ENCODE results near the gene TCF3. TPM values are rescaled to one million over a fixed set of nuclear protein-coding genes. Genes with fewer than 3 reads are reported as not detected.
"Not testable (repeated sequence)": the region's sequence is repeated elsewhere in the genome, so short reads cannot be mapped to it uniquely, and the experiment has no call there.

TCF3 gene
- total RNA-seq, 6 experiments from 2014 or later = 11.0 to 30.1 (median 15.9) TPM

DNA sequence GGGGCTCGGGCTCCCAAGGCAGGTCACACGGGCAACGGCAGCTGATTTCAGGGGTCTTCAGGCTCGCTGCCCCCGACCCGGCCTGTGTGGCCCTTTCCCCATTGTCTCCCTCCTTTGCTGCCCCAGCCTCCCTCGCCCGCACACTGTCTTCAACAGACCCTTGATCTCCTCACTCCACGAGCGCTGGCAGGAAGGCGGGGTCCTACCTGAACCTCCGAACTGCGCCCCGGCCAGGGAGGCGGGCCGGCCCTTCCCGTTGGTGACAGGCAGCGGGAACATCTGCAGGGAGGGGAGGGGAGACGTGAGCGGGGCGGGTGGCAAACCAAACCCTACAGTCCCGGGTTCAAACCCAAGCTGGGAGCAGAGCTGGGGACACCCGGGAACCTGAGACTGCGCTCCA, 6.3 kb downstream of the TCF3 start:
- WGBS (ENCODE audit: insufficient coverage, low coverage, low lambda C conversion rate, missing lambda C conversion rate) = 84% methylated on average over 5 of the region's 24 CpGs
- intact Hi-C loops (cut with DNase I) = no loop called here
- TF ChIP-seq POLR2A (IDR thresholded peaks at IDR 0.05) = no peak
- TF ChIP-seq, protein P1, sequence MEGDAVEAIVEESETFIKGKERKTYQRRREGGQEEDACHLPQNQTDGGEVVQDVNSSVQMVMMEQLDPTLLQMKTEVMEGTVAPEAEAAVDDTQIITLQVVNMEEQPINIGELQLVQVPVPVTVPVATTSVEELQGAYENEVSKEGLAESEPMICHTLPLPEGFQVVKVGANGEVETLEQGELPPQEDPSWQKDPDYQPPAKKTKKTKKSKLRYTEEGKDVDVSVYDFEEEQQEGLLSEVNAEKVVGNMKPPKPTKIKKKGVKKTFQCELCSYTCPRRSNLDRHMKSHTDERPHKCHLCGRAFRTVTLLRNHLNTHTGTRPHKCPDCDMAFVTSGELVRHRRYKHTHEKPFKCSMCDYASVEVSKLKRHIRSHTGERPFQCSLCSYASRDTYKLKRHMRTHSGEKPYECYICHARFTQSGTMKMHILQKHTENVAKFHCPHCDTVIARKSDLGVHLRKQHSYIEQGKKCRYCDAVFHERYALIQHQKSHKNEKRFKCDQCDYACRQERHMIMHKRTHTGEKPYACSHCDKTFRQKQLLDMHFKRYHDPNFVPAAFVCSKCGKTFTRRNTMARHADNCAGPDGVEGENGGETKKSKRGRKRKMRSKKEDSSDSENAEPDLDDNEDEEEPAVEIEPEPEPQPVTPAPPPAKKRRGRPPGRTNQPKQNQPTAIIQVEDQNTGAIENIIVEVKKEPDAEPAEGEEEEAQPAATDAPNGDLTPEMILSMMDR (IDR thresholded peaks at IDR 0.05) = no peak
- no peaks in the 10 kb centered on the region for H3K27me3 ChIP-seq
- no peak overlapping the region for H3K27ac ChIP-seq
- H3K36me3 ChIP-seq = no peaks in the 10 kb centered on the region
- no peaks in the 10 kb centered on the region for H3K9me3 ChIP-seq
- ATAC-seq (no peak), DNase-seq (no peak)
- no peak overlapping the region for H3K4me3 ChIP-seq
- H3K4me1 ChIP-seq = no peaks in the 10 kb centered on the region

DNA sequence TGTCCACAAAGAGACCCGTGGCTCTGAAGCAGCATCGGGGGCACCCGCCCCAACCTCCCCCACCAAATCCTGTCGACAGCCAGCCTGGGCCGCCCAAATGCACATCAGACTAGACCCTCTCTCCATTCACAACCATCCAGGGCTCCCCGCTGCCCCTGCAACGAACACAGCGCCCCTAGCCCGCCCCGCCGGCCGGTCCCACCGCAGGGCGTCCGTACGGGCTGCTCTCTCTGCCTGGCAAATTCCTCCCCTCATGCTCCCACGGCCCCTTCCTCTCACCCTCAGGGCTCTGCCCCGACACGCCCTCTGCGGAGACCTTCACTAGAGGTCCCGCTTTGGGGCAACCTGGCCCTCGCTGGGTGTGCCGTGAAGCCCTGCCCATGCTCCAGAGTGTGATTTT, 7.1 kb downstream of the TCF3 start:
- no peak for ATAC-seq
- TF ChIP-seq, protein P1 (IDR thresholded peaks at IDR 0.05) = no peak
- no peak for TF ChIP-seq POLR2A (IDR thresholded peaks at IDR 0.05)
- Histone ChIP-seq H3K27me3 (no peaks in the 10 kb centered on the region), H3K9me3 (no peaks in the 10 kb centered on the region), H3K27ac (no peak overlapping the region), H3K36me3 (no peaks in the 10 kb centered on the region), H3K4me3 (no peak overlapping the region), H3K4me1 (no peaks in the 10 kb centered on the region)
- 97% methylated on average over 14 of the region's 23 CpGs for WGBS (ENCODE audit: insufficient coverage, low coverage, low lambda C conversion rate, missing lambda C conversion rate)
- intact Hi-C loops (cut with DNase I) = no loop called here
- DNase-seq = peak in 1 of 3 donors; percentile 15

DNA sequence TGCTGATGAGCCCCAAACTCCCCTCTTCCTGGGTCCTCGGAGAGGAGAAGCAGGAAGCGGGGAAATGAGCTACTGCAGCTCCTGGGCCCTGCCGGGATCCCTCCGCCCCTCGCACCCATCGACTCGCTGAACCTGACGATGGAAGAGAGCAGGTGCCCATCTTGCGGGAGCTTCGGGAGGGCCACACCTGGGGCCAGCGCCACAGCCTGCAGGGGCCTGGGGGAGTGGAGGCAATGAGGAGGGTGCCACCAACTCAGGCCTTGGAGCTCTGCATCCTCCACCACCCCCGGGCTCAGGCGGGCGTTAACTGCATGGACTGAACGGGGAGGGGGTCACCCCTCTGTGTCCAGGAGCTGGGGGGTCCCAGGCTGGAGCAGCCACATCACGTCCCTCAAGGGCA, 8.3 kb downstream of the TCF3 start:
- no peaks in the 10 kb centered on the region for H3K27me3 ChIP-seq
- intact Hi-C loops (cut with DNase I) = no loop called here
- no peak for TF ChIP-seq POLR2A (IDR thresholded peaks at IDR 0.05)
- TF ChIP-seq, protein P1 (IDR thresholded peaks at IDR 0.05) = no peak
- 100% methylated on average over 2 of the region's 16 CpGs for WGBS (ENCODE audit: insufficient coverage, low coverage, low lambda C conversion rate, missing lambda C conversion rate)
- no peaks in the 10 kb centered on the region for H3K36me3 ChIP-seq
- no peak for DNase-seq
- no peak overlapping the region for H3K27ac ChIP-seq
- H3K4me3 ChIP-seq = no peak overlapping the region
- H3K9me3 ChIP-seq = no peaks in the 10 kb centered on the region
- no peaks in the 10 kb centered on the region for H3K4me1 ChIP-seq
- no peak for ATAC-seq

DNA sequence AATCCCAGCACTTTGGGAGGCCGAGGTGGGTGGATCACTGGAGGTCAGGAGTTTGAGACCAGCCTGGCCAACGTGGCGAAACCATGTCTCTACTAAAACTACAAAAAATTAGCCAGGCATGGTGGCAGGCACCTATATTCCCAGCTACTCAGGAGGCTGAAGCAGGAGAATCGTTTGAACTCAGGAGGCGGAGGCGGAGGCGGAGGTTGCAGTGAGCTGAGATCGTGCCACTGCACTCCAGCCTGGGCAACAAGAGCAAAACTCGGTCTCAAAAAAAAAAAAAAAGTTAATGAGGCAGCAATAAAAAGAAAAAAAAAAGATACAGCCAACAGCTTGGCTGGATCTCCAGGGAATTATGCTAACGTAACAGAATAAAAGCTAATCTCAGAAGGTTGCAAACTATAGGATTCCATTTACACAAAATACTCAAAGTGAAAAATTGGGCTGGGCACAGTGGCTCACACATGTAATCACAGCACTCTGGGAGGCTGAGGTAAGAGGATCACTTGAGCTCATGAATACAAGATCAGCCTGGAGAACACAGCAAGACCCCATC, 11.4 kb downstream of the TCF3 start:
- H3K36me3 ChIP-seq; DNase-seq; intact Hi-C loops (cut with DNase I); H3K27ac ChIP-seq; ATAC-seq; H3K4me1 ChIP-seq; H3K4me3 ChIP-seq; H3K9me3 ChIP-seq; H3K27me3 ChIP-seq: not testable (repeated sequence)
- WGBS (ENCODE audit: insufficient coverage, low coverage, low lambda C conversion rate, missing lambda C conversion rate) = 93% methylated on average over 8 of the region's 10 CpGs

DNA sequence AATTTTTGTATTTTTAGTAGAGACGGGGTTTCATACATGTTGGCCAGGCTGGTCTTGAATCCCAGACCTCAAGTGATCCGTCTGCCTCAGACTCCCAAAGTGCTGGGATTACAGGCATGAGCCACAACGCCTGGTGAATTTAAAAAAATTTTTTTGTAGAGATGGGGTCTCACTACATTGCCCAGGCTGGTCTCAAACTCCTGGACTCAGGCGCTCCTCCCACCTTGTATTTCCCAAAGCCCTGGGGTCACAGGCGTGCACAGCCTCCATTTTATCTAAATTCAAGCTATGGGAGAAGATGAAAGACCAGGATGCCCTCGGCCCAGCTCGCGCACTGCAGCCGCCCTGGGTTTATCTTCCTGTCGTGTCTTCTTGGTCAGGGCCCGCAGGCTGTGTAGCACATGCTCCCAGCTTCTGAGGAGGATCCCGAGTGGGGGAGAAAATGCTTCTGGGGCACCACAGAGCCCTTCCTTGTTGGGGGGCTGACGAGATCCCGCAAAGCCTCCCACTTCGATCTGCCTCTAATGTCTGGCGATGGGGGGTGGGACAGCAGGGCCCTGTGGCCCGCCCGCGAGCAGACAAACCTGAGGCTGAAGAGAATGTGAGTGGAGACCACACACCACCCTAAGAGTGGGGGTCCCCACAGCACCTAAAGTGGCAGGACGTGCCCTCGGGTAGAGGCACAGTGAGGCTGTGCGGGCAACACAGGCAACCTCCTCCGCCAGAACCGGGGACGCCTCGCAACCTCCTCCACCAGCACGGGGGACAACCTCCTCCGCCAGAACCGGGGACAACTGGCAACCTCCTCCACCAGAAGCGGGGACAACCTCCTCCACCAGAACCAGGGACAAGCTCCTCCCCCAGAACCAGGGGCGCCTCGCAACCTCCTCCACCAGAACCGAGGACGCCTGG, 15.8 kb downstream of the TCF3 start:
- no peaks in the 10 kb centered on the region for H3K27me3 ChIP-seq
- H3K4me3 ChIP-seq = no peak overlapping the region
- H3K9me3 ChIP-seq = no peaks in the 10 kb centered on the region
- peaks cover 0 to 2% (median 0%) of the 10 kb centered on the region in 4 donors for H3K36me3 ChIP-seq
- H3K27ac ChIP-seq = no peak overlapping the region
- ATAC-seq = no peak
- DNase-seq = no peak
- intact Hi-C loops (cut with DNase I) = no loop called here
- TF ChIP-seq, protein P1 (IDR thresholded peaks at IDR 0.05) = no peak
- TF ChIP-seq POLR2A (IDR thresholded peaks at IDR 0.05) = no peak
- 89% methylated on average over 10 of the region's 34 CpGs for WGBS (ENCODE audit: insufficient coverage, low coverage, low lambda C conversion rate, missing lambda C conversion rate)
- no peaks in the 10 kb centered on the region for H3K4me1 ChIP-seq
